A673 (cell line): ENCODE measurements around the gene SFXN2.

ENCODE experiments used
- EZH2 ChIP-seq: fragments of 200-600 bp; sonication (generic); IDR thresholded peaks from 2 replicates; pipeline ENCODE4 v1.6.1; 2017; ENCODE audit warnings: borderline replicate concordance, low read depth, mild to moderate bottlenecking, mixed read lengths, antibody characterized with exemption, low read length; ENCODE audit not compliant: poor library complexity, severe bottlenecking
- TF ChIP-seq, protein P1 (sequence below): fragments of 300-800, 200-600 bp; sonication (generic); conservative IDR thresholded peaks from 2 replicates; pipeline ENCODE4 v1.5.1; 2017; ENCODE audit warnings: low read depth, mild to moderate bottlenecking, antibody characterized with exemption, low read length, moderate library complexity, mixed read lengths

DNA sequence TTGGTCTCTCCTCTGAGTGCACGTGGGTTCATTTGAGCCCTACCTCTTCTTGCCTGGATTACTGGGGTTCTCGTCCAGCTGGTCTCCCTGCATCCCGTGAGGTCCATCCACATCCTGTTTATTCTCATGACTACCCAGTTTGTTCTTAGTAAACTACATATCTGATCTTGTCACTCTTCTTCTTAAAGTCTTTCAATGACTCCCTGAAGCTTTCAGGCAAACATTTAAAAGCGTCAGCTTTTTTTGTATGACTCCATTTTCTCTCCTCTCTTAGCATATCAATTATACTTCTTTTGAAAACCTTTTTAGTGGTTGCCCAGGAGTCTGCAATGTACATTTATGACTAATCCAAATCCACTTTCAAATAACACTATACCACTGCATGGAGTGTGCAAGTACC, 7.5 kb downstream of the SFXN2 start:
- TF ChIP-seq, protein P1, sequence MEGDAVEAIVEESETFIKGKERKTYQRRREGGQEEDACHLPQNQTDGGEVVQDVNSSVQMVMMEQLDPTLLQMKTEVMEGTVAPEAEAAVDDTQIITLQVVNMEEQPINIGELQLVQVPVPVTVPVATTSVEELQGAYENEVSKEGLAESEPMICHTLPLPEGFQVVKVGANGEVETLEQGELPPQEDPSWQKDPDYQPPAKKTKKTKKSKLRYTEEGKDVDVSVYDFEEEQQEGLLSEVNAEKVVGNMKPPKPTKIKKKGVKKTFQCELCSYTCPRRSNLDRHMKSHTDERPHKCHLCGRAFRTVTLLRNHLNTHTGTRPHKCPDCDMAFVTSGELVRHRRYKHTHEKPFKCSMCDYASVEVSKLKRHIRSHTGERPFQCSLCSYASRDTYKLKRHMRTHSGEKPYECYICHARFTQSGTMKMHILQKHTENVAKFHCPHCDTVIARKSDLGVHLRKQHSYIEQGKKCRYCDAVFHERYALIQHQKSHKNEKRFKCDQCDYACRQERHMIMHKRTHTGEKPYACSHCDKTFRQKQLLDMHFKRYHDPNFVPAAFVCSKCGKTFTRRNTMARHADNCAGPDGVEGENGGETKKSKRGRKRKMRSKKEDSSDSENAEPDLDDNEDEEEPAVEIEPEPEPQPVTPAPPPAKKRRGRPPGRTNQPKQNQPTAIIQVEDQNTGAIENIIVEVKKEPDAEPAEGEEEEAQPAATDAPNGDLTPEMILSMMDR, result no peak
- no peak for TF ChIP-seq EZH2
